Measurements from ENCODE around the gene ATOH8. TPM values are rescaled to one million over a fixed set of nuclear protein-coding genes. Genes with fewer than 3 reads are reported as not detected.

Gene ATOH8
- total RNA-seq, 1 donor from 2014 or later, result 15.7 TPM

DNA sequence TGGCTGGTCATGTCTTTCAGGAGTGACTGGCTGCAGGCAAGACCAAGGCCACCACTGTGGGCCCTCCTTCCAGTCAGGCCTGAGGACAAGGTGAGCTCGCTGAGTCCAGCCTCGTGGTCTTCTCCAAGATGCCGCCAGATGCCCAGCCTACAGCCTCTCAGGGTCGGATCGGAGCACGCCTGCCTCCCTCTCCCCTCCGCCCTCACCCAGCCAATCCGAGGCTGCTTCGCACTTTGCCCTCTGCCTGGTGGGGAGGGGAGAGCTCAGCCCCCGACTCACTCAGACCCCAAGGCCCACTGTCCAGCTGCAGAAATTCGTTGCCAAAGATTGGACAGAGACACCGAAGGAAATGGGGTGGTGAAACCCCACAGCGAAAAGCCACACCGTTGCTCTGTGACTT, 33.1 kb downstream of the ATOH8 start:
- DNase-seq, result no peak

DNA sequence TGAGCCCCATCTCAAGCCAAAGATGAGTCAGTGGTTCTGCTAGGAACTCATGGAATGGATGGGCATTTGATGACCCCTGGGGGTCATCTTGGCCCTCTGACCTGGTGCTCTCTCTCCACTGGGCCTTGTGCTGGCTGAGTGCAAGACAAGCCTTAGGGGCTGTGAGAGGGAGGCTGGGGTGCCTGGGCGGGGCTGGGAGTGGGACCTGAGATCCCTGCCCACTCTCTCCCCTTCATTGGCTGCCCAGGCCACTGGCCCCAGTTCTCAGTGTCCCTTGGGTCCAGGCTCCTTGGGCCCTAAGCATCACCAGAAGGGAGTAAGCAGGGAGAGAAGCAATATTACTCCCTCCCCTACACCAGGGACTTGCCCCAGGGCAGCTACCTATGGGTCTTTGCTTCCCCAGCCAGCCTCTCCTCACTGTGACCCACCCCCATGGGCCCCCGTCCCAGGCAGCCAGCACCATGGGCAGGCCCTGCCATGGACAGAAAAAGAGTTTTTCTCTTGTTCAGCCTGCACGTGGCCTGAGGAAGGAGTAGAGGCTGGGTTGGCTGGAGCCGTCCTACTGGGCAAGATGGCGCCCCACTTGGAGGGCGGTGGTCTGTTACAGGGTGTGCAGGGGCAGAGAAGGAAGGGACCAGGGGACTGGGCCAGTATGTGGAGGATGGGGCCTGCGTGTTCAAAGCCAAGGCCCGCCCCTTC, 33.6 kb downstream of the ATOH8 start:
- DNase-seq, result no peak

DNA sequence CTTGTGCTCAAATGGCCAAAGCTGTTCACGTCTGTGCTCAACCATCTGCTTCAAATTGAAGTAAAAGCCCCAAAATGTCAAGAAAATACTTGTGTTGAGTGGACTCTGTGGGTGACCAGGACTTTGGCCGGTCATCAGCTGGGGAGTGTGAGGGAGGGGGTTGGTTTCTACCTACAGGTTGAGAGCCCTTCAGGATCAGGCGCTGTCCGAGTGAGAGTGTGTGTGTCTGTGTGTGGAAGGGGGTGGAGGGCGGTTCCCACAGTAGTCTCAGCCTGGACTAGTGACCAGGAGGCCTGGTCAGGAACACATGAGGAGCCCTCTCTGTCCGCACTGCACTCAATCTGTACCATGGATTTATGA, 34.2 kb downstream of the ATOH8 start:
- DNase-seq, result no peak

DNA sequence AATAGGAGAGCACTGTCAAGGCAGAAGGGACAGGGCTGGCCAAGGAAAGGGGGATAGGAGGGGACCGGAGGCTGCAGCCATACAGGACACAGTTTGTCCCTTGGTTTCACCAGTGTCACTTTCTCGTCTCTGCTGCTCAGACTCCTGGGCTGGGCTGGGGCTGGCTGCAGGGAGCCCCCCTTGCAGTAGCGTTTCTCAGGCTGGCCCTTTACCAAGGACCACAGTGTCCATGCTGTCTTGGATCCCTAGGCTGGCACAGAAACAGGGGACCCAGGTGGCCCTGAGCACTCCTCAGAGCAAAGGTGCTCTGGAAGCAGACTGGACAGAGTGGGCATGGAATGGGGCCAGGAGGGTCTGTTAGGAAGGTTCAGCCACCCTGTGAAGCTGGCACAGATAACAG, 34.8 kb downstream of the ATOH8 start:
- no peak for DNase-seq

GRCh38 chr2:85789271-85789670, 35.5 kb downstream of the ATOH8 start:
- no peak for DNase-seq

GRCh38 chr2:85790032-85790431, 36.2 kb downstream of the ATOH8 start:
- DNase-seq, result no peak

DNA sequence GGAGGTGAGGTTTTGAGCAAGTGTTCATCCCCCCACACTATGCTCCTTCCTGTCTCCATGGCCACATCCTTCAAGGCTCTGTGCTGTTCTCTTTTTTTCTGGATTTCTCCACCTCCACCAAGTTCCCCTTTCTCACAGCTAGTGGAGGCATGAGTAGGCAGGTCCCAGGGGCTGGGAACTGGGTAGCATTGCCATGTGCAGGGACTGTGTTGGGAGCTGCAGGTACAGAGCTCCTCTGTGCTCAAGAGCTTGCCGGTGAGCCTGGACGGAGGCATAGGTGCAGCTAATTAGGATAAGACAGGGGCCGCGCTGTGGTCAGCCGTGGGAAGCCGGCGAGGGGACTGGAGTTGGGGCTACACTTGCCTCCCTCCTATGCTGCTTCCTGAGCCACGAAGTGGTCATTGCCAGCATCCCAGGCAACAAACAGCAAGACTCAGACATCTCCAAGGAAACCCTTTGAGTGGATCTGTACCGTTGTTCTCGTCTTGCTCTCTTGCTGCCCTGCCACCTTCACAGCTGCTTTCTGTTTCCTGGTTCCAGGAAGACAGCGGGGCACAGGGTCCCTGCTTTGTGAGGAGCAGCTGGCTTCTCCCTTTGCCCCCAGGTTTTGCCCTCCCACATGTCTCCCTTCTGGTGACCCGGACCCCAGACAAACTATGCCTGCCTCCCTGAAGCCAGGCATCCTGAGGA, 36.9 kb downstream of the ATOH8 start:
- no peak for DNase-seq

- no peak for DNase-seq
These were observed 38.1 kb downstream of the ATOH8 start for GRCh38 chr2:85791704-85792565.

DNA sequence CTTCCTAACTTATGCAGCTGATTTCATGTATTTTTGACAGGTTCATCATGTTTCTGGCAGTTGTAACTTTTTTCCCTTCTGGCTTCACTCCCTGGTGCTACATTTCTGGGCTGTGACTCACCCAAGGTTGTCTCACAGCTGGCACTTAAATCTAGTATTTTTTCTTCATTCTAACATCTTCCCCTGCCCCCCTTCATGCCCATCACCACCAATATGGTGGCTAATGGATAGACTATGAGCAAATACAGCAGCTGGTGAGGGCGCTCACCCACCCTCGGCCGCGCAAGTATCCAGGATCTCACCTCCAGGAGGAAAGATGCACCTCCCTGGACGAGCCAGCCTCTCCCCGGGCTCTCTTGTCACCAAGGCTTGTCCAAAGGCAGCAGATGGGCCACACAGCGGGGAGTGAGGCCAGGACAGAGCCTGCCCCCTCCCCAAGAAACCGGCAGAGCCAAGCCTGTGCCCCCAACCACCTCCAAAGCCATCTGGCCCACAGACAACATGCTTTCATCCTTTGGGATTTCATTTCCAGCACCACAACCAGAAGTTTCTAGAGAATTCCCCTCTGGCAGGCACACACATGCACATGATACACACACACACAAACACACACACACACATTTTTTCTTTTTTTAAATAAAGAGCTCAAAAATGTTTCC, 39.1 kb downstream of the ATOH8 start:
- DNase-seq, result peak; percentile 79

- DNase-seq, result no peak
These were observed 39.8 kb downstream of the ATOH8 start for GRCh38 chr2:85793584-85793983.

- no peak for DNase-seq
These were observed 40.2 kb downstream of the ATOH8 start for GRCh38 chr2:85794038-85794441.

GRCh38 chr2:85794491-85795121, 40.8 kb downstream of the ATOH8 start:
- DNase-seq, result peak; percentile 94

DNA sequence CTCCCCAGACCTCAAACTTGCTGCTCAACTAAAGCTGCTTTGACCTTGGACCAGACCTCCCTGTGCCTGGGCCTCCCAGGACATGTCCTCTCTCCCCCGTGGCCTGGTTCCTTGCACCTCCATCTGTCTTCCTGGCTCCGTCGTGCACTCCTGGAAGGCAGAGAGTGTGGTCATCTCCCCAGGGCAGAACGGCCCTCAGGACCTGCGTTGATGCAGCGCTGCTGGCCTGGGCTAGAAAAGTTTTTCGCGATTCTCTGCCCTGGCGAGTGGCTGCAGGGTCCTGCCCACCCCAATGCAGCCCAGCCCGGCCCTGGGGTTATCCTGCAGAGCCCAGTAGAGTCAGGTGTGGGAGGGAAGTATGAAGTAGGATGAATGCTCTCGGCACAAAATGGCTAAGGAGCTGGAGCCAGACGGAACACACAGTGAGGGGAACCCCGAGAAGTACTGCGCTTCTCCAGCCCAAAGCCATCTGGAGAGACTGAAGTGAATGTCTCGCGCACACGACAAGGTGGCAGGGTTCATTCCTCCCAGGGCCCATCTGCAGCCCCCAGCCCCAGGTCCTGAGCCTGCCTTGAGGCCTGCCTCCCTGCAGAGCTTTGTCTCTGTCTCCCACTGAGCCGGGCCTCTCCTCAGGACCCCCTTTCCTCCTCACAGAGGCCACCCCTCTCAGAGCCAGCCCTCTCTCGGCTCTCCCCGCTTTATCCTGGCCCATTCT, 41.7 kb downstream of the ATOH8 start:
- no peak for DNase-seq

GRCh38 chr2:85796046-85796340, 42.2 kb downstream of the ATOH8 start:
- DNase-seq, result no peak

- DNase-seq, result peak; percentile 92
These were observed 42.8 kb downstream of the ATOH8 start for GRCh38 chr2:85796341-85797262.

DNA sequence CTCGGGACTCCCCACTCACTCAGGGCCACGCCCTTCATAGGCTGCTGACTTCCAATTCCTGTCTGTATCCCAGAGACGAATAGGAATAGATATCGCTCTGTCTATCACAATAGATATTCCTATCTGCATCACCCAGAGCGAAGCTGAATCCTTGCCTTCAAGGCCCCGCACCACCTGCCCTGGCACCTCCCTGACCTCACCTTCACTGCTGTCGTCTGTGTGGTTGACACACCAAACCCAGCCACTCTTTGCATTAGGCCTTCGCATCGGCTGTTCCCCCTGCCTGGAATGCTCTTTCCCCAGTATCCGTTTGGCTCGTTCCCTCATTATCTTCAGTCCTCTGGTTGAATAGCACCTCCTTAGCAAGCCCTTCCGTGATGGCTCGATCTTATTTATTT, 43.5 kb downstream of the ATOH8 start:
- DNase-seq, result no peak

DNA sequence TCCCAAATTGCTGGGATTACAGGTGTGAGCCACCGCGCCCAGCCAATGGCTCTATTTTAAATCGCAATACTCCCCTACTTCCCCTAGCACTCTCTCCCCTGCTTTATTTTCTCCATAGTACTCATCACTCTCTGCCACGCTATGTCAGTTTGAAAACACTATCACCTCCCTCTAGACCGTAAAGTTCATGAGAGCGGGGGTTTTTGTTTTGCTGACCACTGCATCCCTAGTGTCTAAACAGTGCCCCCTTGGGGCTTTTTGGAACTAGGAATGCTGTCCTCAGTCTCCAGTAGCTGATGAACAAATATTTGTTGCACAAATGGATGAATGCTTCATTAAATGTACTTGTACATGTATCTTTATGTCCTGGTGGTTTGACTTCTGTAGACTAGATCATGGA, 44.1 kb downstream of the ATOH8 start:
- DNase-seq, result peak; percentile 51

DNA sequence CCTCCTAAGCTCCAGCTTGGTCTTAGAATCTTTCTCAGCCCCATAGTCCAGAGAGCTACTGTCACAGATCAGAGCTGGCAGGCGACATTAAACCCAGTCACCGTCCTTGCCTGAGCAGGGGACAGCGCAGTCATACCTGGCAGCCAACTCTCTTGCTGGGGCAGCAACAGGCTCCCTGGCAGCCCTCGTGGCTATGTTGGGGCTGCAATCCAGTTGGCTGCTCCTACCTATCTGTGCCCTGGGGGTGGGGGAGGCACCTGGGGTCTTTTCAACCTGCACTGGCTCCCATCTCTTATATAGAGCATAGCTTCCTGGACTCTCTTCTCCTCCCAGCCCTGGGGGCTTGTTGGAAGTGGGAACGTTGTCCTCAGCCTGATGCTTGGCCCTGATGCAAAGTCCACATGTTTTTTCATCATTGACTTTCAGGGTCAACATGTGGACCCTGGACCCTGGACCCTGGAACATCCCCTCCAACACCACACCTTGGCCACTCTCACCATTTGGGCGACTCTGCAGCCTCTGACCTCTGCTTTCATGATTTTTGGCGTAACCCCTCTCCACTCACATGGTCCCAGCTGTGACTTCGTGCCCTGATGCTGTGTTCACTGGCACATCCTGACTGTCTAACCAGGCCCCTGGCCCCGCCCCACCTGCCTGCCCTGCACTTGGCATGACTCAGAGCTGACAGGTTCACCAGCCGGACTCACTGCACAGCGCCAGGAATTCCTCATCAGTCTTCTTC, 45.6 kb downstream of the ATOH8 start:
- DNase-seq, result no peak

DNA sequence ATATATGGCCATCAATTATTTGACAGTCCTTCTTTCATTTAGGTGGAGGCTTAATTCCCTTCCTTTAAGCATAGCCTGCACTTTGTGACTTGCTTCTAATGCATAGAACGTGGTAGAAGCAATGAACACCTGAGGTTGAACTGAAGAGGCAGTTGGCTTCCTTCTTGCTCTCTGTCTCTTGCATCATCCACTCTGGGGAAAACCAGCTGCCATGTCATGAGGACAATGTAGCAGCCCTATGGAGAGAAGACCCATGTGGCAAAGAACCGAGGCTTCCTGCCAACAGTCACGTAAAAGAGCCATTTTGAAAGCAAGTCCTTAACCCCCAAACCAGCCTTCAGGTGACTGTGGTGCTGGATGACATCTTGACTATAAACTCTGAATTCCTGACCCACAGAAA, 46.8 kb downstream of the ATOH8 start:
- DNase-seq, result no peak

GRCh38 chr2:85801871-85802270, 48.1 kb downstream of the ATOH8 start:
- no peak for DNase-seq
